ENCODE data around the gene PXN.

The PXN gene

GRCh38 chr12:120228041-120228290 lies 37.6 kb downstream of the PXN start:
- no peak for TF ChIP-seq CTCF (IDR thresholded peaks at IDR 0.05; ENCODE audit: low read depth, low read length)
- DNase-seq (ENCODE audit: extremely low read depth, low read depth): no peak

- no peak for TF ChIP-seq CTCF (IDR thresholded peaks at IDR 0.05; ENCODE audit: low read depth, low read length)
- no peak for DNase-seq (ENCODE audit: extremely low read depth, low read depth)
Observed at GRCh38 chr12:120227233-120228040, 38.1 kb downstream of the PXN start.

- TF ChIP-seq CTCF (IDR thresholded peaks at IDR 0.05; ENCODE audit: low read depth, low read length): no peak; the same call in 1 of the 2 replicates
- DNase-seq (ENCODE audit: extremely low read depth, low read depth): no peak
Observed at GRCh38 chr12:120225852-120226640, 39.5 kb downstream of the PXN start.

- no peak for TF ChIP-seq CTCF (IDR thresholded peaks at IDR 0.05; ENCODE audit: low read depth, low read length)
- DNase-seq (ENCODE audit: extremely low read depth, low read depth): no peak
Observed at GRCh38 chr12:120225200-120225558, 40.4 kb downstream of the PXN start.

GRCh38 chr12:120224304-120225199 lies 41.0 kb downstream of the PXN start:
- no peak for TF ChIP-seq CTCF (IDR thresholded peaks at IDR 0.05; ENCODE audit: low read depth, low read length)
- DNase-seq (ENCODE audit: extremely low read depth, low read depth): no peak

GRCh38 chr12:120223458-120224303 lies 41.8 kb downstream of the PXN start:
- TF ChIP-seq CTCF (IDR thresholded peaks at IDR 0.05; ENCODE audit: low read depth, low read length): no peak
- DNase-seq (ENCODE audit: extremely low read depth, low read depth): no peak

Data from AG09319 (cell line).